Upper lobe of right lung (tissue), 1 donor: ENCODE data around the gene TPM3. TPM values are rescaled to one million over a fixed set of nuclear protein-coding genes. Genes with fewer than 3 reads are reported as not detected.
"Not testable (repeated sequence)": the region's sequence is repeated elsewhere in the genome, so short reads cannot be mapped to it uniquely, and the experiment has no call there.

Experiments used
- ATAC-seq: fragments of 200-7000 bp; cut with Tn5 transposase; one replicate; pipeline ENCODE4 v1.9.1; 2020; ENCODE audit warnings: mild to moderate bottlenecking, moderate library complexity
- DNase-seq: peaks from one replicate; pipeline ENCODE4 v3.0.0-alpha.2; 2020
- H3K27ac ChIP-seq: fragments of 200-600 bp; one replicate; pipeline ENCODE4 v1.8.0; 2022
- H3K27me3 ChIP-seq: fragments of 200-600 bp; one replicate; pipeline ENCODE4 v1.8.0; 2022; ENCODE audit warnings: mild to moderate bottlenecking
- H3K36me3 ChIP-seq: fragments of 200-600 bp; one replicate; pipeline ENCODE4 v1.8.0; 2022
- H3K4me1 ChIP-seq: fragments of 200-600 bp; one replicate; pipeline ENCODE4 v1.8.0; 2022
- H3K4me3 ChIP-seq: fragments of 200-600 bp; one replicate; pipeline ENCODE4 v1.8.0; 2022; ENCODE audit warnings: mild to moderate bottlenecking
- H3K9me3 ChIP-seq: fragments of 200-600 bp; one replicate; pipeline ENCODE4 v1.8.0; 2022
- intact Hi-C: fragments of 100-400 bp; cut with DNase I; formaldehyde crosslinking; loops from one replicate; pipeline ENCODE4 v1.11.0; 2022
- total RNA-seq: library from RNA; stranded (reverse); fragmentation: NEBNext Ultra II Directional; extraction: Animal tissue kit (Norgen Biotek cat#: 25700); gene quantifications from one replicate; pipeline ENCODE4 v1.2.1, GENCODE V29; 2021
- TF ChIP-seq, protein P1 (sequence below): fragments of 200-600 bp; IDR thresholded peaks from one replicate; pipeline ENCODE4 v1.8.0; 2022; ENCODE audit warnings: antibody characterized with exemption
- donor health status: DM: no; HTN: yes; CAD: no; lungs with severe emphysema.

TPM3 gene
- total RNA-seq, 1 donor from 2014 or later = 326 TPM

DNA sequence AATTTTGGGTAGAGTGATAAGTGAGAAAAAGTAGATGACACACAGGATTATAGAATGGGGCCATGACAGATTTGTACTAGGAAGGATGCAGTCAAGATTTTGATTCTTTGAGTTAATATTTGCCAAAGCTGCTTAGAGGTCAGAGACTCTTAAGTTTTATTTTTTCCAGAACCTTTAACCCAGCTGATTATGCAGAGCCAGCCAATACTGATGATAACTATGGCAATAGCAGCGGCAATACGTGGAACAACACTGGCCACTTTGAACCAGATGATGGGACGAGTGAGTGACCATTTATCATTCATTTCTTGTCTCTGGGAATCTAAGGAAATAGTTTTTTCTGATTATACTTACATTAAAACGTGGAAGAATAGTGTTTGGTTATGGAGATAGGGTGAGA, 45.0 kb upstream of the TPM3 start:
- Histone ChIP-seq H3K36me3 (peaks cover 98% of the 10 kb centered on the region), H3K27ac (no peak overlapping the region), H3K4me3 (no peak overlapping the region), H3K4me1 (no peaks in the 10 kb centered on the region), H3K9me3 (no peaks in the 10 kb centered on the region), H3K27me3 (no peaks in the 10 kb centered on the region)
- ATAC-seq (no peak), DNase-seq (no peak)
- TF ChIP-seq, protein P1, sequence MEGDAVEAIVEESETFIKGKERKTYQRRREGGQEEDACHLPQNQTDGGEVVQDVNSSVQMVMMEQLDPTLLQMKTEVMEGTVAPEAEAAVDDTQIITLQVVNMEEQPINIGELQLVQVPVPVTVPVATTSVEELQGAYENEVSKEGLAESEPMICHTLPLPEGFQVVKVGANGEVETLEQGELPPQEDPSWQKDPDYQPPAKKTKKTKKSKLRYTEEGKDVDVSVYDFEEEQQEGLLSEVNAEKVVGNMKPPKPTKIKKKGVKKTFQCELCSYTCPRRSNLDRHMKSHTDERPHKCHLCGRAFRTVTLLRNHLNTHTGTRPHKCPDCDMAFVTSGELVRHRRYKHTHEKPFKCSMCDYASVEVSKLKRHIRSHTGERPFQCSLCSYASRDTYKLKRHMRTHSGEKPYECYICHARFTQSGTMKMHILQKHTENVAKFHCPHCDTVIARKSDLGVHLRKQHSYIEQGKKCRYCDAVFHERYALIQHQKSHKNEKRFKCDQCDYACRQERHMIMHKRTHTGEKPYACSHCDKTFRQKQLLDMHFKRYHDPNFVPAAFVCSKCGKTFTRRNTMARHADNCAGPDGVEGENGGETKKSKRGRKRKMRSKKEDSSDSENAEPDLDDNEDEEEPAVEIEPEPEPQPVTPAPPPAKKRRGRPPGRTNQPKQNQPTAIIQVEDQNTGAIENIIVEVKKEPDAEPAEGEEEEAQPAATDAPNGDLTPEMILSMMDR = no peak
- intact Hi-C loops = no loop called here

DNA sequence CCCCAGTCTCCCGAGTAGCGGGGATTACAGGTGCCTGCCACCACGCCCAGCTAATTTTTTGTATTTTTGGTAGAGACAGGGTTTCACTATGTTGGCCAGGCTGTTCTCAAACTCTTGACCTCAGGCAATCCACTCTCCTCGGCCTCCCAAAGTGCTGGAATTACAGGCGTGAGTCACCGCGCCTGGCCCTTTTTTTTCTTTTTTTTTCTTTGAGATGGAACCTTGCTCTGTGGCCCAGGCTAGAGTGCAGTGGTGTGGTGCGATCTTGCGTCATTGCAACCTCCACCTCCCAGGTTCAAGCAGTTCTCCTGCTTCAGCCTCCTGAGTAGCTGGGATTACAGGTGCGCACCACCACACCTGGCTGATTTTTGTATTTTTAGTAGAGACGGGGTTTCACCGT, 41.2 kb upstream of the TPM3 start:
- H3K4me1 ChIP-seq, H3K4me3 ChIP-seq, intact Hi-C loops, DNase-seq, H3K27ac ChIP-seq, H3K27me3 ChIP-seq, H3K9me3 ChIP-seq, ATAC-seq: not testable (repeated sequence)
- peaks cover 97% of the 10 kb centered on the region for H3K36me3 ChIP-seq

DNA sequence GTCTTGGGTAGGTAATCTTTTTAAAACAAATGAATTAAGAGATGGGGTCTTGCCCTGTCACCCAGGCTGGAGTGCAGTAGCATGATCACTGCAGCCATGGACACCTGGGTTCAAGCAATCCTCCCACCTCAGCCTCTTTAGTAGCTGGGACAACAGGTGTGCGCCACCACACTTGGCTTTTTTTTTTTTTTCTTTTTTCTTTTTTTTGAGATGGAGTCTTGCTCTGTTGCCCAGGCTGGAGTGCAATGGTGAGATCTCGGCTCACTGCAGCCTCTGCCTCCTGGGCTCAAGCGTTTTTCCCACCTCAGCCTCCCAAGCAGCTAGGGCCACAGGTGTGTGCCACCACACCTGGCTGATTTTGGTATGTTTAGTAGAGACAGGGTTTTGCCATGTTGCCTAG, 39.2 kb upstream of the TPM3 start:
- H3K36me3 ChIP-seq = peaks cover 97% of the 10 kb centered on the region
- H3K27me3 ChIP-seq, H3K4me1 ChIP-seq, H3K4me3 ChIP-seq, H3K9me3 ChIP-seq, ATAC-seq, DNase-seq, intact Hi-C loops, H3K27ac ChIP-seq: not testable (repeated sequence)

DNA sequence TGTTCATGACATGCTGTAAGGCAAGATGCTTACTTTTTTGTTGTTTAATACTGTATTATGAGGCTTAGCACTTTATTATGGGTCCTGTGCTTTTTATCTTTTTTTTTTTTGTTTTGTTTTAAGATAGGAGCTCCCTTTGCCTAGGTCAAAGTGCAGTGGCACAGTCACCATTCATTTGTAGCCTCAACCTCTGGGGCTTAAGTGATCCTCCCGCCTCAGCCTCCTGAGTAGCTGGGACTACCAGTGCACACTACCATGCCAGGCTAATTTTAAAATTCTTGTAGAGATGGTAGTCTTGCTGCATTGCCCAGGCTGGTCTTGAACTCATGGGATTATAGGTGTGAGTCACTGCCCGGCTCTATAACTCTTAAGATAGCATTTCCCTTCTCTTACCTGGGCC, 33.5 kb upstream of the TPM3 start:
- Histone ChIP-seq H3K27me3 (no peaks in the 10 kb centered on the region), H3K4me3 (no peak overlapping the region), H3K4me1 (peaks cover 22% of the 10 kb centered on the region), H3K27ac (no peak overlapping the region), H3K36me3 (peaks cover 54% of the 10 kb centered on the region), H3K9me3 (no peaks in the 10 kb centered on the region)
- TF ChIP-seq, protein P1 = no peak
- intact Hi-C loops = no loop called here
- DNase-seq (no peak), ATAC-seq (no peak)

DNA sequence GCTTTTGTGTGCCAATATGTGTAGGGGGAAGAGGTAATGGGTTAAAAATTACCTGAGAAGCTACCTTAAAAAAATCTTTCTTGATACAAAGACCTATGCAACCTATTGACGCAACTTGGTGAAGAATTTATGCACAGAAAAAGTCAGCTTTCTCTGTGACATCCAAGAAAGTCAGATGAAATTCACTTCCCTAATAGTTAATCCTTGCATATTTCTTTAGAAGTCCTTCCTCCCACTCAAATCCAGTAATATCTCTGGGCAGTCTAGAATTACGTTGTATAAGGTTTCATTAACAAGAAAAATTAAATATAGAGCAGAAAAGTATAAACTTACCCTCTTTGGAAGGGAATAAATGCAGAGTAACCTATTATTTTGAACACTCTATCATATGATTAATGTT, 31.7 kb upstream of the TPM3 start:
- Histone ChIP-seq H3K9me3 (no peaks in the 10 kb centered on the region), H3K27ac (no peak overlapping the region), H3K27me3 (no peaks in the 10 kb centered on the region), H3K4me3 (no peak overlapping the region), H3K4me1 (peaks cover 32% of the 10 kb centered on the region), H3K36me3 (peaks cover 39% of the 10 kb centered on the region)
- intact Hi-C loops = no loop called here
- no peak for DNase-seq
- no peak for ATAC-seq
- TF ChIP-seq, protein P1 = no peak

DNA sequence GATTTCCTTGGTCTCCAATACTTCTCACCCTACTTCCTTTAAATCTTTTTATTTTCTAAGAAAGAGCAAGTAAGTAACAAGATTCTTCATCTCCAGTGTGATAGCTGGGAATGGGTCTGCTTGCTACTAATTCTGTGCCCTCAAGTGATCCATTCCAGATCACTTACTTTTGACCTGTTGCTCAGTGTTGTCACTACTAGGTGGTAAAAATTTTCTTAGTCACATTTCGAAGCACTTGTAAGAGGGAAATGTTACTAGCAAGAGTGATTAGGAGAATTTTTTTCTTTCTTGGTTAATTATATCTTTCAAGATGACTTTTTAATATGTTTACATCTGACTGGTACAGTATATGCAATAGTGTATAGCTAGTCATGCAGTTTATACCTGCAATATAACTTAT, 31.0 kb upstream of the TPM3 start:
- TF ChIP-seq, protein P1 = no peak
- ATAC-seq (no peak), DNase-seq (no peak)
- Histone ChIP-seq H3K36me3 (peaks cover 39% of the 10 kb centered on the region), H3K4me1 (peaks cover 38% of the 10 kb centered on the region), H3K4me3 (peak overlapping the region; percentile 78), H3K9me3 (no peaks in the 10 kb centered on the region), H3K27me3 (no peaks in the 10 kb centered on the region), H3K27ac (no peak overlapping the region)
- intact Hi-C loops = no loop called here

DNA sequence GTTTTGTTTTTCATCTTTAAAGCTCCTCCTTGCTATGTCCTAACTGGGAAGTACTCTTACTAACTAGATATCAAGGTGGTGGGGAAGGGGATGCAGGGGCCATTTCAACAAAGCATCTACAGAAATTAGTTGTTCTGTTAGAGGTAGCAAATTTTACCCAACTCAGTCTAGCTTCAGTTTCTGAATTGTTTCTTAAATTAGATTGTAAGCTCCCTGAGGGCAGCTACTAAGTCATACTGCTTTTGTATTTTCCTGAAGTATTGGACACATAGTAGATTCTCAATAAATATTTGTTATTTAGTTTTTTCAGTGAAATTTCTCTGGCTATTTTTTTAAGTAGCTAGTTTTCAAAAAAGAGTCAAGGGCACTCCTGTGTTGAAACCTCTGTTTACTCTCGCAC, 30.6 kb upstream of the TPM3 start:
- intact Hi-C loops = no loop called here
- no peaks in the 10 kb centered on the region for H3K9me3 ChIP-seq
- peaks cover 38% of the 10 kb centered on the region for H3K4me1 ChIP-seq
- no peak for DNase-seq
- no peak for ATAC-seq
- TF ChIP-seq, protein P1 = no peak
- H3K4me3 ChIP-seq = peak overlapping the region; percentile 78
- no peak overlapping the region for H3K27ac ChIP-seq
- H3K36me3 ChIP-seq = peaks cover 39% of the 10 kb centered on the region
- H3K27me3 ChIP-seq = no peaks in the 10 kb centered on the region
